ENCODE measurements around the gene TEPSIN. TPM values are rescaled to one million over a fixed set of nuclear protein-coding genes. Genes with fewer than 3 reads are reported as not detected.

TEPSIN gene
- total RNA-seq, 1 experiment from 2014 or later: 40.7 TPM

Other genes starting within 250 kb of the TEPSIN start
- 15.0 to 23.1 TPM (median 19.6 TPM) in 3 replicates for gene CHMP6, start 247.2 kb downstream of the TEPSIN start, total RNA-seq (2021)
- 16.9 to 20.7 TPM (median 18.4 TPM) in 3 replicates for gene BAIAP2, start 203.9 kb downstream of the TEPSIN start, total RNA-seq (2021)
- gene PVALEF, start 73.5 kb downstream of the TEPSIN start, total RNA-seq (2021): not detected in 3 replicates
- 2.9 to 4.4 TPM (median 3.0 TPM) in 3 replicates for gene AATK, start 72.8 kb downstream of the TEPSIN start, total RNA-seq (2021)
- gene CEP131, start 16.1 kb downstream of the TEPSIN start, total RNA-seq (2021): 32.4 to 35.2 TPM (median 34.3 TPM) in 3 replicates
- 58.6 to 73.0 TPM (median 59.9 TPM) in 3 replicates for gene NDUFAF8, start 263 bp upstream of the TEPSIN start, total RNA-seq (2021)
- 47.0 to 62.4 TPM (median 53.9 TPM) in 3 replicates for gene SLC38A10, start 56.3 kb upstream of the TEPSIN start, total RNA-seq (2021)
- gene BAHCC1, start 156.4 kb upstream of the TEPSIN start, total RNA-seq (2021): 17.1 to 29.8 TPM (median 21.5 TPM) in 3 replicates

Data from WTC11 (cell line).